Mesenchymal stem cell (in vitro differentiated cells and primary cell): Measurements from ENCODE around the gene NTRK2.

Experiments used
- DNase-seq: peaks from one replicate; pipeline ENCODE4 v3.0.0-alpha.2; 2013
- H2AFZ ChIP-seq: one replicate; pipeline ENCODE4 v1.6.1; 2013; ENCODE audit warnings: low read depth, mild to moderate bottlenecking, control low read depth, inconsistent platforms, low read length, moderate library complexity
- H2AK5ac ChIP-seq: 2 replicates; pipeline ENCODE4 v1.6.1; 2013; ENCODE audit warnings: low read length, moderate library complexity, mild to moderate bottlenecking, inconsistent platforms; ENCODE audit not compliant: severe bottlenecking
- H2BK120ac ChIP-seq: one replicate; pipeline ENCODE4 v1.6.1; 2013; ENCODE audit warnings: low read depth, mild to moderate bottlenecking, inconsistent platforms, low read length, moderate library complexity
- H2BK12ac ChIP-seq, 2 experiments: one replicate each; pipeline ENCODE4 v1.6.1; 2013; ENCODE audit warnings: inconsistent platforms in 2 of 2, low read length in 2 of 2, mild to moderate bottlenecking in 2 of 2, moderate library complexity in 2 of 2, control low read depth in 1 of 2
- H2BK15ac ChIP-seq: one replicate; pipeline ENCODE4 v1.6.1; 2013; ENCODE audit warnings: mild to moderate bottlenecking, low read depth, inconsistent platforms; ENCODE audit not compliant: poor library complexity, severe bottlenecking
- H2BK5ac ChIP-seq: 2 replicates; pipeline ENCODE4 v1.6.1; 2013; ENCODE audit warnings: low read depth, mild to moderate bottlenecking, low read length, control low read depth, inconsistent platforms; ENCODE audit not compliant: poor library complexity, severe bottlenecking
- H3K14ac ChIP-seq, 2 experiments: one replicate each; pipeline ENCODE4 v1.6.1; 2013; ENCODE audit warnings: inconsistent platforms in 2 of 2, low read length in 2 of 2, control low read depth in 1 of 2, mild to moderate bottlenecking in 1 of 2, moderate library complexity in 1 of 2
- H3K18ac ChIP-seq, 2 experiments: one replicate each; pipeline ENCODE4 v1.6.1; 2013; ENCODE audit warnings: inconsistent platforms in 2 of 2, low read length in 2 of 2, control low read depth in 1 of 2, low read depth in 1 of 2, mild to moderate bottlenecking in 1 of 2
- H3K23ac ChIP-seq, 2 experiments: one replicate each; pipeline ENCODE4 v1.6.1; 2013; ENCODE audit warnings: inconsistent platforms in 2 of 2, low read length in 2 of 2, mild to moderate bottlenecking in 2 of 2, moderate library complexity in 2 of 2, control low read depth in 1 of 2
- H3K27ac ChIP-seq: 2 replicates; pipeline ENCODE4 v1.5.1; 2013; ENCODE audit warnings: mild to moderate bottlenecking, moderate library complexity, low read length, control low read depth, inconsistent platforms; ENCODE audit not compliant: poor library complexity, severe bottlenecking
- H3K27me3 ChIP-seq, 2 experiments: 2 replicates each; pipeline versions ENCODE4 v1.6.1 to v1.7.0; 2013; ENCODE audit warnings: low read length in 2 of 2, mild to moderate bottlenecking in 2 of 2, moderate library complexity in 2 of 2, control low read depth in 1 of 2, inconsistent platforms in 1 of 2; ENCODE audit not compliant: control insufficient read depth in 1 of 2, insufficient read depth in 1 of 2
- H3K36me3 ChIP-seq, 2 experiments: 2 replicates each; pipeline versions ENCODE4 v1.6.1 to v1.7.0; 2013; ENCODE audit warnings: low read length in 2 of 2, control low read depth in 1 of 2, inconsistent platforms in 1 of 2, low read depth in 1 of 2, mild to moderate bottlenecking in 1 of 2; ENCODE audit not compliant: insufficient read depth in 2 of 2, control insufficient read depth in 1 of 2
- H3K4ac ChIP-seq, 2 experiments: one replicate each; pipeline ENCODE4 v1.6.1; 2013; ENCODE audit warnings: inconsistent platforms in 2 of 2, low read length in 2 of 2, mild to moderate bottlenecking in 2 of 2, moderate library complexity in 2 of 2, control low read depth in 1 of 2, low read depth in 1 of 2
- H3K4me1 ChIP-seq: 2 replicates; pipeline ENCODE4 v1.6.1; 2013; ENCODE audit warnings: low read depth, low read length, control low read depth; ENCODE audit not compliant: control insufficient read depth, insufficient read depth
- H3K4me2 ChIP-seq: 2 replicates; pipeline ENCODE4 v1.6.1; 2013; ENCODE audit warnings: low read length, mild to moderate bottlenecking, inconsistent platforms; ENCODE audit not compliant: poor library complexity, severe bottlenecking
- H3K4me3 ChIP-seq, 2 experiments: 2 replicates each; pipeline versions ENCODE4 v1.5.1 to v1.7.0; 2013; ENCODE audit warnings: low read length in 2 of 2, mild to moderate bottlenecking in 2 of 2, control low read depth in 1 of 2, low read depth in 1 of 2; ENCODE audit not compliant: insufficient read depth in 1 of 2
- H3K79me1 ChIP-seq: replicated peaks from 2 replicates; pipeline ENCODE4 v1.6.1; 2013; ENCODE audit warnings: mild to moderate bottlenecking, control low read depth, low read length, inconsistent platforms; ENCODE audit not compliant: poor library complexity, severe bottlenecking
- H3K9ac ChIP-seq: 2 replicates; pipeline ENCODE4 v1.7.0; 2013; ENCODE audit warnings: mild to moderate bottlenecking, low read length, moderate library complexity
- H3K9me3 ChIP-seq: 2 replicates; pipeline ENCODE4 v1.7.0; 2013; ENCODE audit warnings: mild to moderate bottlenecking, low read length; ENCODE audit not compliant: control insufficient read depth
- H4K8ac ChIP-seq: one replicate; pipeline ENCODE4 v1.6.1; 2013; ENCODE audit warnings: inconsistent platforms, mild to moderate bottlenecking, low read length, moderate library complexity
- H4K91ac ChIP-seq: one replicate; pipeline ENCODE4 v1.6.1; 2013; ENCODE audit warnings: mild to moderate bottlenecking, low read length, inconsistent platforms
- WGBS: methylation state at CpG from one replicate; pipeline ENCODE4 v1.1.7; 2013; ENCODE audit warnings: mixed read lengths; 5-methylcytosine and 5-hydroxymethylcytosine counted together

NTRK2 gene

GRCh38 chr9:84819491-84819991 is 150.0 kb downstream of the NTRK2 start:
- no peak overlapping the region for H2AFZ ChIP-seq
- no peak overlapping the region for H3K4me2 ChIP-seq
- H4K91ac ChIP-seq: no peak overlapping the region
- no peak overlapping the region for H3K4me3 ChIP-seq
- H3K27me3 ChIP-seq: peaks cover 0 to 26% of the 10 kb centered on the region in 2 experiments
- H3K9me3 ChIP-seq: no peaks in the 10 kb centered on the region
- H3K27ac ChIP-seq: no peak overlapping the region
- WGBS: 36% methylated on average over 6 of the region's 8 CpGs
- H3K14ac ChIP-seq: no peak overlapping the region
- no peak overlapping the region for H2BK5ac ChIP-seq
- H3K18ac ChIP-seq: peak overlapping the region in 1 of 2 experiments; percentile 42
- no peak overlapping the region for H2BK12ac ChIP-seq
- no peak overlapping the region for H2BK15ac ChIP-seq
- H3K4ac ChIP-seq: no peak overlapping the region
- DNase-seq: peak; percentile 18
- no peak overlapping the region for H3K9ac ChIP-seq
- H2BK120ac ChIP-seq: no peak overlapping the region
- no peak overlapping the region for H4K8ac ChIP-seq
- no peak overlapping the region for H3K23ac ChIP-seq
- H3K36me3 ChIP-seq: no peaks in the 10 kb centered on the region
- H3K79me1 ChIP-seq: no peaks in the 10 kb centered on the region
- no peak overlapping the region for H2AK5ac ChIP-seq
- H3K4me1 ChIP-seq: no peaks in the 10 kb centered on the region

GRCh38 chr9:84821431-84821830 is 151.9 kb downstream of the NTRK2 start:
- Histone ChIP-seq H4K91ac (no peak overlapping the region), H3K4ac (no peak overlapping the region), H2BK12ac (no peak overlapping the region), H3K9me3 (no peaks in the 10 kb centered on the region), H3K36me3 (no peaks in the 10 kb centered on the region), H2BK120ac (no peak overlapping the region), H3K23ac (no peak overlapping the region), H3K4me2 (no peak overlapping the region), H3K4me3 (no peak overlapping the region), H2BK5ac (no peak overlapping the region), H3K27me3 (peaks cover 0 to 27% of the 10 kb centered on the region in 2 experiments), H3K9ac (no peak overlapping the region), H4K8ac (no peak overlapping the region), H3K79me1 (no peaks in the 10 kb centered on the region), H3K4me1 (no peaks in the 10 kb centered on the region), H2AK5ac (no peak overlapping the region), H2AFZ (no peak overlapping the region), H3K18ac (no peak overlapping the region), H2BK15ac (no peak overlapping the region), H3K27ac (no peak overlapping the region), H3K14ac (no peak overlapping the region)
- no peak for DNase-seq
- WGBS: 82% methylated on average over 1 of the region's 1 CpG

DNA sequence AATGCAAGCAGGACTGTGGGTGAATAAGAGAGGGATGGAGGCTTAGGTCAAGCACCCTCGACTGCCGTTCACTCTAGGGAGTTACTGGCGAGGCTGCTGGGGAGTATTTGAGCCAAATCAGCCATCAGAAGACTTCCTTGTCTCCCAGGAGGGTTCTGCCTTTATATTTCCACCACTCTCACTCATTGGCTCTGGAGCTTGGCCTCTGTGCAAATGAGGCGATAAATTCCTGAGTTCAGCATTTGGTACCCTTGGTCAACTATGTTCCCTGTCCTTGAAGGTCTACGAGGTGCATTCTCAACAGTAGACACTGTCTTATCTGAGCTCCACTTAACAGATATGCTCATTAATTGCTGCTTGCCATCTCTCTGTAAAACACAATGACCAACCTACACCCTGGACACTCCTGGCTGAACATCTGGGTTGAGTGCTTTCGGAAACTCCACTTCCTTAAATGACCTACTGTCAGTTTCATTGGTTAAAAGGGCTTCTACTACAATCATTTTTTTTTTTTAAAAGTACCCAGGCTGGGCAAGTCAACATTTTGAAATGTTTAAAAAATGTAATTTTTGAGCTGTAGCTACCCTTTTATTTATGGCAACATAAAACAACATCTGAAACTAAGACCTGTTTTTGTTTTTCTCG is 153.2 kb downstream of the NTRK2 start:
- no peak overlapping the region for H3K18ac ChIP-seq
- no peak overlapping the region for H3K4me3 ChIP-seq
- no peaks in the 10 kb centered on the region for H3K36me3 ChIP-seq
- H3K27me3 ChIP-seq: peaks cover 0 to 27% of the 10 kb centered on the region in 2 experiments
- H2AK5ac ChIP-seq: no peak overlapping the region
- H4K8ac ChIP-seq: no peak overlapping the region
- no peak overlapping the region for H2BK15ac ChIP-seq
- no peak overlapping the region for H4K91ac ChIP-seq
- no peak overlapping the region for H3K23ac ChIP-seq
- no peaks in the 10 kb centered on the region for H3K79me1 ChIP-seq
- no peak overlapping the region for H2BK5ac ChIP-seq
- H3K9ac ChIP-seq: no peak overlapping the region
- H2AFZ ChIP-seq: no peak overlapping the region
- no peak overlapping the region for H3K4ac ChIP-seq
- H2BK12ac ChIP-seq: no peak overlapping the region
- H3K4me1 ChIP-seq: no peaks in the 10 kb centered on the region
- H3K14ac ChIP-seq: no peak overlapping the region
- H3K9me3 ChIP-seq: no peaks in the 10 kb centered on the region
- no peak overlapping the region for H3K4me2 ChIP-seq
- no peak overlapping the region for H3K27ac ChIP-seq
- 77% methylated on average over 7 of the region's 7 CpGs for WGBS
- H2BK120ac ChIP-seq: no peak overlapping the region
- no peak for DNase-seq

GRCh38 chr9:84823421-84824271 is 154.1 kb downstream of the NTRK2 start:
- H2AK5ac ChIP-seq: no peak overlapping the region
- no peak overlapping the region for H3K4me2 ChIP-seq
- no peaks in the 10 kb centered on the region for H3K79me1 ChIP-seq
- H2BK12ac ChIP-seq: no peak overlapping the region
- H3K36me3 ChIP-seq: no peaks in the 10 kb centered on the region
- H3K4ac ChIP-seq: no peak overlapping the region
- H3K27me3 ChIP-seq: peaks cover 0 to 27% of the 10 kb centered on the region in 2 experiments
- peak overlapping the region in 1 of 2 experiments; percentile 8 for H3K4me3 ChIP-seq
- no peak overlapping the region for H2BK120ac ChIP-seq
- H3K23ac ChIP-seq: no peak overlapping the region
- WGBS: 76% methylated on average over 8 of the region's 8 CpGs
- H3K27ac ChIP-seq: no peak overlapping the region
- no peak overlapping the region for H2AFZ ChIP-seq
- no peak overlapping the region for H4K91ac ChIP-seq
- H3K9ac ChIP-seq: no peak overlapping the region
- H3K14ac ChIP-seq: no peak overlapping the region
- H4K8ac ChIP-seq: no peak overlapping the region
- no peaks in the 10 kb centered on the region for H3K4me1 ChIP-seq
- no peak overlapping the region for H3K18ac ChIP-seq
- DNase-seq: no peak
- H3K9me3 ChIP-seq: no peaks in the 10 kb centered on the region
- H2BK15ac ChIP-seq: no peak overlapping the region
- H2BK5ac ChIP-seq: no peak overlapping the region
